ES-I3 (cell line): ENCODE measurements around the gene NIM1K.
"Not testable (repeated sequence)": the region's sequence is repeated elsewhere in the genome, so short reads cannot be mapped to it uniquely, and the experiment has no call there.

Source experiments
- H3K36me3 ChIP-seq: 2 replicates; pipeline ENCODE4 v1.6.1; 2013; ENCODE audit warnings: mild to moderate bottlenecking, low read length, control low read depth, moderate library complexity; ENCODE audit not compliant: insufficient read depth
- H3K4me1 ChIP-seq: 2 replicates; pipeline ENCODE4 v1.6.1; 2013; ENCODE audit warnings: mild to moderate bottlenecking, control low read depth, low read length; ENCODE audit not compliant: insufficient read depth
- H3K9ac ChIP-seq: 2 replicates; pipeline ENCODE4 v1.6.1; 2013; ENCODE audit warnings: low read depth, mild to moderate bottlenecking, low read length, moderate library complexity
- H3K9me3 ChIP-seq: 2 replicates; pipeline ENCODE4 v1.6.1; 2013; ENCODE audit warnings: mild to moderate bottlenecking, low read length, moderate library complexity; ENCODE audit not compliant: control insufficient read depth, insufficient read depth

The NIM1K gene

DNA sequence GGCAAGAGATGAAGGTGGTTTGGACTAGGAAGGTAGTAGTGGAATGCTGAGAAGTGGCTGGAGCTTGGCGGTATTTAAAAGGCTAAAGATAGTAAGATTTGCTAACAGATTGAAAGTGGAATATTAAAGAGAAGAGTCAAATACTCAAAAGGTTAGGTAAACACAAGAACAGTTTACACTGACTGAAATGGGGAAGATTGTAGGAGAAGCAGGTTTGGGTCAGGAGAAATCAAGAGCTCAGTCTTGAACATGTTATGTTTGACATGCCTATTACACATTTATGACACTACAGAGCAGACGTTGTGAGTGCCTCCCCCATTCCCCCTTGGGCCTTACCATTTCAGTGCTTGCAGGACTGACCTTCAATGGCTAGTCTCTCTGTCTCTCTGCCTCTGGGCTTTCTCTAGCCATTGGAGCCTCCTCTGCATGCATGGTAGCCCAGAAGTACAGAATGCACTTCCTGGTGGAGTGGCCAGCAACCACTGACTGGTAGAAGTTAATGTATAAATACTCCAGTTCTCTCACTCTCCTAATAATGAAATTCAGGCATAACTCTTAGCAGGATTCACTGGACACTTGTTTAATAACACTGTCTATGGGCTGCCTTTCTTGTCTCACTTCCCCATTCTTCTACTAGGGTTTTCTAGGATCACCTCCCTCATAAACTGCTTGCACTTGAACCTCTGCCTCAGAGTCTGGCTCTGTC lies 64.4 kb downstream of the NIM1K start:
- H3K9ac ChIP-seq: no peak overlapping the region
- H3K36me3 ChIP-seq: no peaks in the 10 kb centered on the region
- H3K4me1 ChIP-seq: no peaks in the 10 kb centered on the region
- no peaks in the 10 kb centered on the region for H3K9me3 ChIP-seq

DNA sequence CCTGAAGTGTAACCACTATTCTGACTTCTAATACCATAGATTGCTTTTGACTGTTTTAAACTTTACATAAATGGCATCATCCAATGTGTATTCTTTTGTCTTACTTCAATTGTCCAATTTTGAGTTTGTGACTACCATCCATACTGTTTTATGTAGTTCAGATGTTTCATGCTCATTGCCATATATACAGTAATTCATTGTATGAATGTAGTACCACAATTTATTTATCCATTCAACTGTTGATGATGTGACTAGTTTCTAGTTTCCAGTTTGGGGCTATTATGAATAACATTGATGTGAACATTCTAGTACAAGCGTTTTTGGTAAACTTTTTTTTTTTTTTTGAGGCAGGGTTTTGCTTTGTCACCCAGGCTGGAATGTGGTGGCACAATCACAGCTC lies 66.1 kb downstream of the NIM1K start:
- H3K36me3 ChIP-seq: no peaks in the 10 kb centered on the region
- no peaks in the 10 kb centered on the region for H3K4me1 ChIP-seq
- H3K9me3 ChIP-seq: no peaks in the 10 kb centered on the region
- no peak overlapping the region for H3K9ac ChIP-seq

DNA sequence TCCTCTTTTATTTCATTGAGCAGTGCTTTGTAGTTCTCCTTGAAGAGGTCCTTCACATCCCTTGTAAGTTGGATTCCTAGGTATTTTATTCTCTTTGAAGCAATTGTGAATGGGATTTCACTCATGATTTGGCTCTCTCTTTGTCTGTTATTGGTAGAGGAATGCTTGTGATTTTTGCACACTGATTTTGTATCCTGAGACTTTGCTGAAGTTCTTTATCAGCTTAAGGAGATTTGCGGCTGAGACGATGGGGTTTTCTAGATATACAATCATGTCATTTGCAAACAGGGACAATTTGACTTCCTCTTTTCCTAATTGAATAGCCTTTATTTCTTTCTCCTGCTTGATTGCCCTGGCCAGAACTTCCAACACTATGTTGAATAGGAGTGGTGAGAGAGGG lies 70.2 kb downstream of the NIM1K start:
- H3K36me3 ChIP-seq, H3K9ac ChIP-seq, H3K9me3 ChIP-seq, H3K4me1 ChIP-seq: not testable (repeated sequence)

DNA sequence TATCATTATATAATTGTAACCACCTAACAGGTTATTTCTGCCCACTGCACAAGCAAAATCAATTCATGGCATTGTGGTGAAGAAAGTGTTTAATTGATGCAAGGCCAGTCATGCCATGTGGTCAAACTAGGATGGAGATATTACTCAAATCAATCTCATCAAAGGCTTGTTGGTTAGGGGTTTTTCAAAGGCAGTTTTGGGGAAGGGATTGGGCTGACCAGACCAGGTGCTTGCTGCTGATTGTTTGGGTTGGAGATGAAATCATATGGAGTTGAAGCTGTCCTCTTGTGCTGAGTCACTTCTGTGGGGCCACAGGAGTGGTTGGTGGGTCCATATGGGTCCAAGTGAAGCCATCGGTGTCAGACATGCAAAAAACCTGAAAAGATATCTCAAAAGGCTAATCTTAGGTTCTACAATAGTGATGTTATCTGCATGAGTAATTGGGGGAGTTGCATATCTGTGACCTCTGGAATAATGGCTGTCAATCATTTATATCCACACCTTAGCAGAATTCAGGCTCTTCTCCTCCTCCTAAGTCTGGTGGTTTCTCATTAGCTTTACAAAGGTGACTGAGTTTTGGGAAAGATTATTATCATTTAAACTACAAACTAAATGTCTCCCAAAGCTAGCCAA lies 76.3 kb downstream of the NIM1K start:
- H3K36me3 ChIP-seq: no peaks in the 10 kb centered on the region
- H3K4me1 ChIP-seq: no peaks in the 10 kb centered on the region
- H3K9me3 ChIP-seq: no peaks in the 10 kb centered on the region; the same call in 1 of the 2 replicates
- H3K9ac ChIP-seq: no peak overlapping the region

DNA sequence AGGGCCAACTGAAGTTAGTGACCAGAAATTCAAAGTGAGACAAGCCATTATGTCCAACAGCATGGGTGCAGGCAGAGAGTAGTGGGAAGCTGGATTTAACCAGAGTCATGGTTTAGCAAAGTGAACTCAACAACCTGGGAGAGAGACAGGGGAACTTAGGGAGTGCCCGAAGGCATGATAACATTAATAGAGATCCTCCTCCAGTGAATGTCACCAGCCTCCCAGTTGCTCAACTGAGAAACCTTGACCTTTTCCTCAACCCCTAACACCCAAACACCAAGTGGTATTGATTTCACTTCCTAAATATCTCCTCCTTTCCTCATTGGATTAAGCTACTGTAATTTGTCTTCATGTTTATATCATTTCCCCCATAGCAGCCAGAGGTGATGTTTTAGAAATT lies 78.6 kb downstream of the NIM1K start:
- no peaks in the 10 kb centered on the region for H3K4me1 ChIP-seq
- H3K36me3 ChIP-seq: no peaks in the 10 kb centered on the region
- H3K9me3 ChIP-seq: no peaks in the 10 kb centered on the region; the same call in 1 of the 2 replicates
- H3K9ac ChIP-seq: no peak overlapping the region

DNA sequence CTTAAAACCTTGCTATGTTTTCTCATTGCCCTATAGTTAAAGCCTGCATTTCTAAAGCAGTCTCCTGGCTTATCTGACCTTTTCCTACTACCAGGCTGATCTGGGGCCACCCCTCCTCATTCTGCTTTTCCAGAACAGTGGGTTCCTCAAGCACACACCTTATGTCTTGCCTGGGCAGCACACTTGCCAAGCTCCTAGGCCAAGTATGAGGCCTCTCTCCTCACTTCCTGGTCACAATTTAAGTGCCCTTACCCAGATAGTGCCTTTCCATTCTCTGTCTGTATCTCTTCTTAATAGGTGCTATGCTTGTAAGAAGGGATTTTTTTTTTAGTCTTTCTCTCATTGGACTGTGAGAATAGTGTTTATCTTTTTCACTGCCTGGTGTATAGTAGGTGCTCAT lies 81.5 kb downstream of the NIM1K start:
- Histone ChIP-seq H3K9me3 (no peaks in the 10 kb centered on the region), H3K36me3 (no peaks in the 10 kb centered on the region), H3K4me1 (no peaks in the 10 kb centered on the region), H3K9ac (no peak overlapping the region)

DNA sequence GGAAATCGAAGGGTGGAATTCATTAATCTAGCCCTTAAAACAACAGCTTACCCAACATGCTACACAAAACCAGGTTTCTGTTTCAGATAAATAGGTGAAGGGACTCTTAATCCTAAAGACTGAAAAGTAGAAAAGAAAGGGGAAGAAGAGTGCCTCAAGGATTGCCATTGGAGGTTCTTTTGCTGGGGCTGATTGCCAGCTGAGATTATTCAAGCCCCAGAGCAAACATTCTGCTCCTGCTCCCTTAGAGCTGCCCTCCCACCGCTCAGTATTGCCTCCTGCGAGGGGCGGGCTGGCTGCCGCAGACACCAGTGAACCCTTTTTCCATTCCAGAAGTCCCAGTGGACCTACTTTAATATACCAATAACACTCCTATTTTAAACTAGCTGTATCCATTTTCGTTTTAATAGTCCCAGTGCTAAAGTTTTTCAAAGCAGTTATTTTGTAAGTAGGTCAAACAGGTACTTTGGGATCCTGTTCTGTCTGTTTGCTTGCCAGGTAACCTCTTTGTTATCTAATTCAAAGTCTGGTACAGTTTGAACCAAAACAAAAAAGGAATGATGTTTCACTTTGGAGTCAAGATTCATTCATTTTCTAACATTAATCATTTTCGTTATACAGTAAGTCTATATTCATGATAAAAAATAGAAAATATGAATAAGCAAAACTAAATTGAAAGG lies 82.5 kb downstream of the NIM1K start:
- no peaks in the 10 kb centered on the region for H3K9me3 ChIP-seq
- no peaks in the 10 kb centered on the region for H3K4me1 ChIP-seq
- H3K9ac ChIP-seq: no peak overlapping the region
- no peaks in the 10 kb centered on the region for H3K36me3 ChIP-seq

DNA sequence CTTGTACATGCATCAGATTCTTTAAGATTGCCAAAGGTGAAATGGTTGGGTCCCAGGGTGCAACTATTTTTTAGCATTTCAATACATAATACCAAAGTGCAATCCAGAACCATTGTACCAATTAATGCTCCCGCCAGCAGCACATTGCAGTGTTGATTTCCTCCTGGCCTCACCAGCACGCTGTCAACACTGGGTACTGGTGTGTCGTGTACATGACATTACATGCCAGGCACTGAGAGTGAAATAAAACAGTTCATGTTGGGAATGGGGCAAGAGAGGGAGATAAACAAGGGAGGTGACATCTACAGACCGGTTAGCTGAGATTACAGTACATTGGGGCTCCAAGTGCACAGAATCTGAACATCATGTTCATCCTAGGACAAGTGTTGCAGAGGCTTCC lies 83.4 kb downstream of the NIM1K start:
- Histone ChIP-seq H3K9ac (no peak overlapping the region), H3K4me1 (no peaks in the 10 kb centered on the region), H3K9me3 (no peaks in the 10 kb centered on the region), H3K36me3 (no peaks in the 10 kb centered on the region)

DNA sequence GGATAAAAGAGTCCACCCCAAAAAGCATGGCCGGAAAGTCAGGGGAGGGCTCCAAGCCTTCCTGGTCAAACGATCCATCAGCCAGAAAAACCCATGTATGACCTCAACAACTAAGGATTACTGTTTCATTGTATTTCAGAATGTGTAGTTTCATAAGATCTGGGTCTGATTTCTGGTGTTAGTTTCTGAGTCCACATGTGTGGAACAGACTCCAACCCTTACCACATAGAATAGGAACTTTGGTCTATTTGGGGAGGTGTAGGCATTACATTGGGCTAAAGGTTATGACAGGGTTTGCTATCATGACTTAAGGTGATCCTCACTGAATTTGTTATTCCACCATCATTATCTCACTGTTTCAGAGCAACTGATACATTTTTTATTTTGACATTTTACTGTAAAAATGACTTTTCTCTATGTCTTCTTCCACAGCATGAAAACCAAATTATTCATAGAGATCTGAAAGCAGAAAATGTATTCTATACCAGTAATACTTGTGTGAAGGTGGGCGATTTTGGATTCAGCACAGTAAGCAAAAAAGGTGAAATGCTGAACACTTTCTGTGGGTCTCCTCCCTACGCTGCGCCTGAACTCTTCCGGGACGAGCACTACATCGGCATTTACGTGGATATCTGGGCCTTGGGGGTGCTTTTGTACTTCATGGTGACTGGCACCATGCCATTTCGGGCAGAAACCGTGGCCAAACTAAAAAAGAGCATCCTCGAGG lies 87.7 kb downstream of the NIM1K start:
- no peak overlapping the region for H3K9ac ChIP-seq
- H3K36me3 ChIP-seq: no peaks in the 10 kb centered on the region
- no peaks in the 10 kb centered on the region for H3K4me1 ChIP-seq
- H3K9me3 ChIP-seq: no peaks in the 10 kb centered on the region

DNA sequence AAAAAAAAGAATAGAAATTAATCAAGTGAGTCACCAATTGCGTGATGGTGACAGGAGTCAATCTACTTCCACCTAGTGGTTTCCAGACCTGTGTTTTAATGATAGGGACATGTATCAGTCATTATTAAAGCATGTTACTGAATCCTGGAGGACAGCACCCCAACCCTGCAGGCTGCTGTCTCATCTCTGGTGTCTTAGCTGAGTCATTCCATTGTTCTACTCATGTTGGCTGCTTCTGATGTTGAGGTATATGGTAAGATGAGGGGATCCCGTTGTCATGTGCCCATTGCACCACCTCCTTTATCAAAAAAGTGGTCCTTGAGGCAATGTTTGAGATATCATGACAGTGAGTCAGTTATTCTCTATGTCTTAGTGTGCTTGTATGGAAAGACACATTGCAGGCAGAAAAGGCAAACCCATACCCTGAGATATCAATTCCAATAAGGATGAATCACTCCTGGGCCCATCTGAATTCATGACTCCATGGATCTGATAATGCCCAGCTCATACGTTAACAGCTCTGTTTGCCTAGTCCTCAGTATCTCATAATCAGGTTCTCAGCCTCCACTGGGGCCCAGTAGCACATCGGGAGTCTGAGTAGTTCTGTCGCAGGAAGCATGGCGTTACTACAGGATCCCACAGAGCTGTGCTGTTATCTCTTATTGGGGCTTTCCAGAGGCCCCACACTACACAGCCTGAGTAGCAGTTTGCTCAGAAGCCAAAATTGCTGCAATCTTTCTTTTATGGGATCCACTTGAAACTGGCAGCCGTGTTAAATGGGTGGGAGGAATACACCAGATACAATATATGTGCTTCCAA lies 90.0 kb downstream of the NIM1K start:
- Histone ChIP-seq H3K36me3 (no peaks in the 10 kb centered on the region), H3K4me1 (no peaks in the 10 kb centered on the region), H3K9ac (no peak overlapping the region), H3K9me3 (no peaks in the 10 kb centered on the region)

DNA sequence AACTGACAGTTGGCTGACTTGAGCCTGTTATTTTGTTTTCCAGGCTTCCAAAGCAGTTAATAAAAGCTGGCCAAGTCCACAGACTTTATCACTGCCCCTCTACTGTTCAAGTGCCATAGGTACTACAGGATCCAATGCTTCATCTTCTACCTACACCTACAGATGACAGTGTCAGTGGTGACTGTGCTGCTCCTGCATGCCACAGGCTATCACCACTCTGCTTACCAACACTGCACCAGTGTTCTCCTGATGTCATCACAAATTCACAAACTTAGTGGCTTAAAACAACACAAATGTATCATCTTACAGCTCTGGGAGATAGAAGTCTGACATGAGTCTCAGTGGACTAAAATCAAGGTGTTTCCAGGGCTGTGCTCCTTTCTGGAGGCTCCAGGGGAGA lies 94.6 kb downstream of the NIM1K start:
- no peaks in the 10 kb centered on the region for H3K9me3 ChIP-seq
- H3K4me1 ChIP-seq: no peaks in the 10 kb centered on the region
- no peak overlapping the region for H3K9ac ChIP-seq
- H3K36me3 ChIP-seq: peaks cover 12% of the 10 kb centered on the region; the same call in 1 of the 2 replicates

DNA sequence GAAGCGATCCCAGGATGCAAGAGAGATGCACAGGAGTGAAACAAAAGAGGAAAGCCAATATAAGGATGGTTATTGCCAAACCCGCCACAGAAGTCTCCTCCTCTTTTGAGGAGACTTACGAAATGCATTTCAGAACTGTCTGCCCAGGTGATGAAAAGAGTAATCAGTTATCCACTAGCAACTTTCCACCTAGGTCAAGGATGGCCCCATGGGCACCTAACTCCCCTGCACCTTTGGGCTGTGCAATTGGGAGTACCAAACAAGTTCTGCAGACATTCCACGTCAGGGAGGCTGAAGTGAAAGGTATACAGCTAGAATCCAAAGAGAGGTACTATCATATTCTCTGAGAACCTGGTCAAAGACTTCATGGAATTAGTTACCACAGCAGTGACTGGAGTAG lies 95.5 kb downstream of the NIM1K start:
- H3K9ac ChIP-seq: no peak overlapping the region
- no peaks in the 10 kb centered on the region for H3K9me3 ChIP-seq
- peaks cover 14% of the 10 kb centered on the region; the same call in 1 of the 2 replicates for H3K36me3 ChIP-seq
- H3K4me1 ChIP-seq: no peaks in the 10 kb centered on the region

DNA sequence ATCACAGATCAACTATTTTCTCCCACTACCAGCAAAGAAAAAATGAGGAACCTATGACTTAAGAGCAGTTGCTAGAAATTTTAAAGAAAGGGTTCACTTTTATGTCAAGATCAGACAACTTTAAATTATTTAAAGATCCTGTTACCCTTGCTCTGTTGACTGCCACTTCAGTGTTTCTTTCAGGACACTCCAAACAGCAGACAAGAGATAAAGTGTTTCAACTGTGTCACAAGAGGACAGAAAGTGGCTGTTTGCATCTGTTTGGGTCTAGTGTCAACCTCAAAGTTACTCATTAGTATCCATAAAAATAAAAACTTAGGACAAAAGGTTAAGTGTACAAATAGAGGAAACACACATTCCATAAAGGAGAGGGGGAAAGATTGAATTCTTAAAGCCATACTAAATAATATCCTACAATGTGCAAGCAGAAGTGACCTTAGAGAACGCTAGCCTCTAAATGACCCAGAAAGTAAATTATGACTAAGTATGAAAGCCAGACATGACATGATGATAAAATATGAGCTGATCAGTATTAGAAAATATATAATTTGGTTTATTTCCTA lies 96.3 kb downstream of the NIM1K start:
- Histone ChIP-seq H3K36me3 (peaks cover 16% of the 10 kb centered on the region; the same call in 1 of the 2 replicates), H3K4me1 (no peaks in the 10 kb centered on the region), H3K9me3 (no peaks in the 10 kb centered on the region), H3K9ac (no peak overlapping the region)

DNA sequence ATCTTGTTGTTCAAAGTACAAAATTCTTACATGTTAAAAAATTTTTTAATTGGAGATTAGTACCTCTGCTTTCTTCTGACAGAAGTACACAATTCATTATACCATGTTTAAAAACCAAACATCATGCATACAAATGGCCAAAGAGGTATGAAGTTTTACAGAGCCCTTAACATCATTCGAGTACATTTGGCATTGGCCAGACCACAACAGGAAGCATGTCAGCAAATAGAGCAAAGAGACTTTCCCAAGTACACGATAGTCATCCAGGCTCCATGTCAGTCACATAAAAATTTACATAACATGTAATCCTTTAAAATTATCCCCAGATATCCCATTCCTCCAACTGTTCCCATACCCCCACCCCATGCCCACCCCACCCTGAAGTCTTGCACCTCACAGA lies 98.7 kb downstream of the NIM1K start:
- no peak overlapping the region for H3K9ac ChIP-seq
- no peaks in the 10 kb centered on the region for H3K9me3 ChIP-seq
- peaks cover 25% of the 10 kb centered on the region for H3K36me3 ChIP-seq

More for the DNA sequence above, 98.7 kb downstream of the NIM1K start:
- H3K4me1 ChIP-seq: no peaks in the 10 kb centered on the region
